Endometrium (tissue), 2 donors: ENCODE measurements around the gene CMPK1.

Experiments used
- FAIRE-seq: peaks from 2 replicates; lab custom pipeline; 2012; peaks lifted over from hg19 to GRCh38; lab: Jason Lieb, UNC
- donor health status: control.
- donor health status: control.

CMPK1 gene

GRCh38 chr1:47424336-47424982 lies 90.9 kb downstream of the CMPK1 start:
- no peak for FAIRE-seq
